Activated CD8-positive, alpha-beta T cell treated with anti-CD3 and anti-CD28 coated beads for 36 hours (primary cell): ENCODE data around the gene MATN1. TPM values are rescaled to one million over a fixed set of nuclear protein-coding genes. Genes with fewer than 3 reads are reported as not detected.

ENCODE experiments used
- ATAC-seq: fragments of 200-7000 bp; cut with Tn5 transposase; one replicate; pipeline ENCODE4 v1.10.0; 2021; ENCODE audit warnings: mild to moderate bottlenecking, moderate library complexity
- CTCF ChIA-PET: fragments of 350-600 bp; sonication (Branson Sonifier 250); formaldehyde crosslinking; loops from one replicate; lab custom pipeline; 2021; ENCODE audit warnings: antibody characterized with exemption; lab: Charles Lee
- POLR2A ChIA-PET: fragments of 350-600 bp; sonication (Branson Sonifier 250); formaldehyde crosslinking; loops from one replicate; lab custom pipeline; 2021; ENCODE audit warnings: antibody characterized with exemption; lab: Charles Lee
- DNase-seq: peaks from one replicate; pipeline ENCODE4 v3.0.0-alpha.2; 2020
- H3K27ac Mint-ChIP-seq: one replicate; pipeline ENCODE4 v1.8.0; 2021; ENCODE audit warnings: mild to moderate bottlenecking, mixed read lengths
- H3K27me3 Mint-ChIP-seq: one replicate; pipeline ENCODE4 v1.8.0; 2021; ENCODE audit warnings: mixed read lengths
- H3K36me3 Mint-ChIP-seq: one replicate; pipeline ENCODE4 v1.8.0; 2021; ENCODE audit warnings: low read depth, mixed read lengths
- H3K4me1 Mint-ChIP-seq: one replicate; pipeline ENCODE4 v1.8.0; 2021; ENCODE audit warnings: low read depth, mixed read lengths
- H3K4me3 Mint-ChIP-seq: one replicate; pipeline ENCODE4 v1.8.0; 2021; ENCODE audit warnings: mild to moderate bottlenecking, moderate library complexity, mixed read lengths
- H3K9me3 Mint-ChIP-seq: one replicate; pipeline ENCODE4 v1.8.0; 2021; ENCODE audit warnings: mixed read lengths
- intact Hi-C: fragments of 100-400 bp; cut with micrococcal nuclease; formaldehyde crosslinking; loops from one replicate; pipeline ENCODE4 v1.10.0; 2022
- total RNA-seq, 2 experiments: library from RNA; stranded (reverse); gene quantifications; one replicate each; pipeline ENCODE4 v1.2.3, GENCODE V29; 2021
- TF ChIP-seq, protein P1 (sequence below): fragments of 200-600 bp; IDR thresholded peaks from one replicate; pipeline ENCODE4 v1.8.0; 2022; ENCODE audit warnings: antibody characterized with exemption, mild to moderate bottlenecking

The MATN1 gene
- total RNA-seq, 2 experiments from 2014 or later: 0.45 to 1.4 TPM

- ChIA-PET CTCF (interaction anchor here (1.1 to 9.2 kb wide), 12 partner anchors 9 to 59 kb away, joined by 3 to 80 read pairs (median 10); partner anchors contain the start of gene LAPTM5), POLR2A (interaction anchor here (1.0 to 36.3 kb wide), 8 partner anchors 8 to 36 kb away, joined by 3 to 671 read pairs (median 5); partner anchors contain the start of gene LAPTM5)
- Mint-ChIP-seq H3K9me3 (no peaks in the 10 kb centered on the region), H3K27me3 (no peaks in the 10 kb centered on the region), H3K36me3 (peaks cover 75% of the 10 kb centered on the region), H3K4me1 (peaks cover 96% of the 10 kb centered on the region), H3K4me3 (peak overlapping the region; percentile 55), H3K27ac (peak overlapping the region; percentile 98)
- TF ChIP-seq, protein P1, sequence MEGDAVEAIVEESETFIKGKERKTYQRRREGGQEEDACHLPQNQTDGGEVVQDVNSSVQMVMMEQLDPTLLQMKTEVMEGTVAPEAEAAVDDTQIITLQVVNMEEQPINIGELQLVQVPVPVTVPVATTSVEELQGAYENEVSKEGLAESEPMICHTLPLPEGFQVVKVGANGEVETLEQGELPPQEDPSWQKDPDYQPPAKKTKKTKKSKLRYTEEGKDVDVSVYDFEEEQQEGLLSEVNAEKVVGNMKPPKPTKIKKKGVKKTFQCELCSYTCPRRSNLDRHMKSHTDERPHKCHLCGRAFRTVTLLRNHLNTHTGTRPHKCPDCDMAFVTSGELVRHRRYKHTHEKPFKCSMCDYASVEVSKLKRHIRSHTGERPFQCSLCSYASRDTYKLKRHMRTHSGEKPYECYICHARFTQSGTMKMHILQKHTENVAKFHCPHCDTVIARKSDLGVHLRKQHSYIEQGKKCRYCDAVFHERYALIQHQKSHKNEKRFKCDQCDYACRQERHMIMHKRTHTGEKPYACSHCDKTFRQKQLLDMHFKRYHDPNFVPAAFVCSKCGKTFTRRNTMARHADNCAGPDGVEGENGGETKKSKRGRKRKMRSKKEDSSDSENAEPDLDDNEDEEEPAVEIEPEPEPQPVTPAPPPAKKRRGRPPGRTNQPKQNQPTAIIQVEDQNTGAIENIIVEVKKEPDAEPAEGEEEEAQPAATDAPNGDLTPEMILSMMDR: no peak
- intact Hi-C loops: loop anchor here (1.0 to 5.0 kb wide), 2 partner anchors 16 to 34 kb away; no protein-coding TSS in a partner anchor
- ATAC-seq (peak; percentile 71), DNase-seq (peak; percentile 85)
These were observed 20.2 kb upstream of the MATN1 start for GRCh38 chr1:30743584-30744059.

GRCh38 chr1:30742963-30743559 lies 19.7 kb upstream of the MATN1 start:
- TF ChIP-seq, protein P1: no peak
- ChIA-PET POLR2A (interaction anchor here (0.9 to 36.3 kb wide), 8 partner anchors 8 to 37 kb away, joined by 3 to 671 read pairs (median 5); partner anchors contain the start of gene LAPTM5), CTCF (interaction anchor here (2.1 to 9.2 kb wide), 7 partner anchors 10 to 40 kb away, joined by 9 to 80 read pairs (median 20); partner anchors contain the start of gene LAPTM5)
- H3K36me3 Mint-ChIP-seq: peaks cover 75% of the 10 kb centered on the region
- no peak for DNase-seq
- peak overlapping the region; percentile 55 for H3K4me3 Mint-ChIP-seq
- intact Hi-C loops: loop anchor here (1.0 to 5.0 kb wide), 2 partner anchors 16 to 34 kb away; no protein-coding TSS in a partner anchor
- no peak for ATAC-seq
- peaks cover 95% of the 10 kb centered on the region for H3K4me1 Mint-ChIP-seq
- H3K9me3 Mint-ChIP-seq: no peaks in the 10 kb centered on the region
- H3K27ac Mint-ChIP-seq: peak overlapping the region; percentile 98
- no peaks in the 10 kb centered on the region for H3K27me3 Mint-ChIP-seq

DNA sequence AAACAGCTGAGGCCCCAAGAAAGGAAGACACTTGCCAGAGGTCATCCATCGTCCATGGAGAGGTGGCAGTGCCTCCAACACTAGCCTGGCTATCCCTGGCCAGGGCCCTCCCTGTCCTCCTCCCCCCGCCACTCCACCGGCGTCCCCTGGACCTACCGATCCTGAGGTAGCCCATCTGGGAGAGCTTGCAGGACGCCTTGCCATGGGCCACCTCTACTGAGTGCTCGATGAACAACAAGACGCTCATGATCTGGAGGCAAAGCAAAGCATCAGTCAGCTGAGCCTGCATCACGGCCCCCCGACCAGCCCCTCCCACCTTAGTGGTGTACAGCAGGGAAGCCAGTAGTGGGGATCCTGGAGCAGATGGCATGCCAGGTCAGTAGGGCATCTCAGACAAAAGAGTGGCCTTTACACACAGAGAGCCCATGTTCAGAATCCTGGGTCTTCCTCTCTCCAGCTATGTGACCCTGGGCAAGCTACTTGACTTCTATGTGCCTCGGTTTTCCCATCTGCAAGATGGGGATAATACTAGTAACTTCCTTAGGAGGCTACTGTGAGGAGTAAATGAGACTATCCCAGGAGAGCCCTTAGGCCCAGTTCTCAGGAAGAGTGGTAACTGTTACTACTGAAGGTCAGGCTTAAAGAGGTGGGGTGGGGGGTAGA lies 19.0 kb upstream of the MATN1 start:
- ATAC-seq (no peak), DNase-seq (no peak)
- intact Hi-C loops: loop anchor here (5.0 kb wide), 1 partner anchor 35 kb away; no protein-coding TSS in a partner anchor
- Mint-ChIP-seq H3K36me3 (peaks cover 75% of the 10 kb centered on the region), H3K27ac (peak overlapping the region; percentile 98), H3K9me3 (no peaks in the 10 kb centered on the region), H3K27me3 (no peaks in the 10 kb centered on the region), H3K4me1 (peaks cover 95% of the 10 kb centered on the region), H3K4me3 (no peak overlapping the region)
- TF ChIP-seq, protein P1: no peak
- ChIA-PET POLR2A (interaction anchor here (0.8 to 36.3 kb wide), 5 partner anchors 10 to 187 kb away, joined by 3 to 671 read pairs (median 3); partner anchors contain the start of gene LAPTM5), CTCF (interaction anchor here (1.0 to 9.2 kb wide), 6 partner anchors 10 to 168 kb away, joined by 3 to 80 read pairs (median 13); no protein-coding TSS in a partner anchor)

DNA sequence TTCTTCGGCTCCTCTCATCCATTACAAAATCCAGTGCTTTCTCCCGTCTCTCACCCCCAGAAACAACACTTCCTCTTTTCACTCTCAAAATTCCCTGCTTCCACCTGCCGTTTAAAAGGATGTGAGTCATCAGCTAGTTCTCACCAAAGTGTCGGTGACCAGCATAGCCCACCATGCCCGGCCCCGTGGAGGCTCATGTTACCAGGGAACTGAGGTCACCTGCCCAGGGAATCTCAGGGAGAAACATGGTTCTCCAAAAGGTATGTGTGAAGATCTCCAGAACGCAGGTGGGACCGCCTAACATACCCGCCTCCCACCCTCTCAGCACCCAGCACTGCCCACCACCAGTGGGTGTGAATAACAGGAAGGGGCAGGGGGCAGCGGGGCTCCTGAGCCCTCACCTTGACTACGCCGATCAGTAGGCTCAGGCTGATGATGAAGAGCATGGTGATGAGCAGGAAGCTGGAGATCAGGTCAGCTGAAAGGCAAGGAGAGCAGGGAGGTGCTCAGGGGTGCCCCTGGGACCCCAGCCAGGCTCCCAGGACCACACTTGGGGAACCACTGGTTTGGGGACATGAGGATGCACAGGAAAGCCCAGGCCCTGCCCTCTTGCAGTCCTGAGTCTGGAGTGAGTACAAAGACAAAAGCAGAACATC lies 18.0 kb upstream of the MATN1 start:
- DNase-seq: no peak

More for the DNA sequence above, 18.0 kb upstream of the MATN1 start:
- ChIA-PET CTCF (interaction anchor here (1.0 to 9.2 kb wide), 6 partner anchors 15 to 169 kb away, joined by 3 to 80 read pairs (median 6); no protein-coding TSS in a partner anchor), POLR2A (interaction anchor here (1.0 to 36.3 kb wide), 3 partner anchors 9 to 37 kb away, joined by 3 to 671 read pairs (median 44); partner anchors contain the start of gene LAPTM5)
- Mint-ChIP-seq H3K9me3 (no peaks in the 10 kb centered on the region), H3K4me3 (peak overlapping the region; percentile 2), H3K36me3 (peaks cover 73% of the 10 kb centered on the region), H3K27ac (peak overlapping the region; percentile 57), H3K4me1 (peaks cover 92% of the 10 kb centered on the region), H3K27me3 (no peaks in the 10 kb centered on the region)
- intact Hi-C loops: loop anchor here (5.0 kb wide), 1 partner anchor 36 kb away; no protein-coding TSS in a partner anchor
- TF ChIP-seq, protein P1: no peak
- no peak for ATAC-seq
